NCI-H1417 treated with DMSO at 0.1 percent for 48 hours (cell line): ENCODE measurements around the gene YPEL1.

Experiments
- DNase-seq: peaks from one replicate; lab custom pipeline; 2025; lab: John Stamatoyannopoulos, UW

Gene YPEL1

GRCh38 chr22:21657020-21657359 is 78.6 kb downstream of the YPEL1 start:
- no peak for DNase-seq

GRCh38 chr22:21652547-21653545 is 82.7 kb downstream of the YPEL1 start:
- DNase-seq: no peak

DNA sequence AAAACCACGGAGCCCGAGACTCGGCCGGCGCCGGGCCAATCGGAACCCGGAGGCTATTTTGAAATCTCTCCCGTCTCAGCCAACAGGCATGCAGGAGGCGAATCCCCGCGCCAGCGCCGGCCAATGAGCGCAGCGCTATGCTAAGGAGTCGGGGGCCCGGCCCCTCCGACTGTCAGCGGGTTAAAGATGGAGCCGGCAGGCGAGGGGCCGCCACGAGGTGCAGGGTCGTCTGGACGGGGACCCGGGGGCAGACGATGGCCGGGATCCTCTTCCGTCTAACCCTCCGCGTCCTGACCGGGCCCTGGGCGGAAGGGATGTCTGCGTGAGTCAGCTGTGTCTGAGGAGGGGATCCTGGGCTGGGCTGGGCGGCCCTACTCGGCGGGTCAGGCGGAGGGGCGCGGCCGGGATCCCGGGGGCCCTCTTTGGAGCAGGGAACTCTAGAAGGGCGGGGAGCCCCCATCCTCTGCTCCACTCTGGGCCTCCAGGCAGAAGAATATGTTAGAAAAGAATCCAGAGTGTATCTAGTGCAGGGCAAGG is 83.5 kb downstream of the YPEL1 start:
- peak; percentile 10 for DNase-seq

- DNase-seq: no peak
Measured at GRCh38 chr22:21651521-21652009, 84.0 kb downstream of the YPEL1 start.

- DNase-seq: no peak
Measured at GRCh38 chr22:21650823-21651520, 84.6 kb downstream of the YPEL1 start.

DNA sequence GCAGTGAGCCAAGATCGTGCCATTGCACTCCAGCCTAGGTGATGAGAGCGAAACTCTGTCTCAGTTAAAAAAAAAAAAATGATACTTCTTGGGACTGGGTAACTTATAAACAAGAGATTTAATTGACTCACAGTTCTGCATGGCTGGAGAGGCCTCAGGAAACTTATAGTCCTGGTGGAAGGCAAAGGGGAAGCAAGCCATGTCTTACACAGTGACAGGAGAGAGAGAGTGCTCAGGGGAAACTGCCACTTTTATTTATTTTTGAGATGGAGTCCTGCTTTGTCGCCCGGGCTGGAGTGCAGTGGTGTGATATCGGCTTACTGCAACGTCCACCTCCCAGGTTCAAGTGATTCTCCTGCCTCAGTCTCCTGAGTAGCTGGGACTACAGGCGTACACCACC is 85.3 kb downstream of the YPEL1 start:
- DNase-seq: no peak
